WTC11 (cell line): ENCODE measurements around the gene CPLX3. TPM values are rescaled to one million over a fixed set of nuclear protein-coding genes. Genes with fewer than 3 reads are reported as not detected.

Experiments used
- ATAC-seq: fragments of 200-7000 bp; cut with Tn5 transposase; 2 replicates; pipeline ENCODE4 v1.10.0; 2021; ENCODE audit warnings: mild to moderate bottlenecking, moderate library complexity
- CTCF ChIA-PET: fragments of 300-600 bp; sonication (Branson Sonifier 250); formaldehyde crosslinking; loops from one replicate; lab custom pipeline; 2021; ENCODE audit warnings: antibody characterized with exemption; lab: Charles Lee
- POLR2A ChIA-PET: fragments of 350-600 bp; sonication (Branson Sonifier 250); formaldehyde crosslinking; loops from one replicate; lab custom pipeline; 2021; ENCODE audit warnings: antibody characterized with exemption; lab: Charles Lee
- DNase-seq: peaks from one replicate; pipeline ENCODE4 v3.0.0; 2021; ENCODE audit warnings: low spot score
- H3K27ac Mint-ChIP-seq: 2 replicates; pipeline ENCODE4 v1.8.0; 2021; ENCODE audit warnings: mixed read lengths
- H3K27me3 Mint-ChIP-seq: 2 replicates; pipeline ENCODE4 v1.8.0; 2021; ENCODE audit warnings: low read depth, mild to moderate bottlenecking, moderate library complexity, mixed read lengths
- H3K36me3 Mint-ChIP-seq: 2 replicates; pipeline ENCODE4 v1.8.0; 2021; ENCODE audit warnings: mixed read lengths
- H3K4me1 Mint-ChIP-seq: 2 replicates; pipeline ENCODE4 v1.8.0; 2022; ENCODE audit warnings: mixed read lengths
- H3K4me3 Mint-ChIP-seq: 2 replicates; pipeline ENCODE4 v1.8.0; 2021; ENCODE audit warnings: mild to moderate bottlenecking, moderate library complexity, mixed read lengths
- H3K9me3 Mint-ChIP-seq: 2 replicates; pipeline ENCODE4 v1.8.0; 2021; ENCODE audit warnings: mixed read lengths
- ARID4B ChIP-seq: sonication (generic); formaldehyde crosslinking; IDR thresholded peaks from 2 replicates; pipeline ENCODE4 v1.8.0; 2023; ENCODE audit warnings: missing genetic modification reagents, mild to moderate bottlenecking, borderline replicate concordance
- CREM ChIP-seq: sonication (generic); formaldehyde crosslinking; IDR thresholded peaks from 2 replicates; pipeline ENCODE4 v1.8.1; 2022; ENCODE audit warnings: mild to moderate bottlenecking, missing genetic modification reagents, moderate library complexity
- FOXJ3 ChIP-seq: sonication (generic); formaldehyde crosslinking; IDR thresholded peaks from 2 replicates; pipeline ENCODE4 v1.9.0; 2021; ENCODE audit warnings: missing genetic modification reagents, mild to moderate bottlenecking, borderline replicate concordance
- HMGXB4 ChIP-seq: sonication (generic); formaldehyde crosslinking; IDR thresholded peaks from 2 replicates; pipeline ENCODE4 v1.8.1; 2023; ENCODE audit warnings: mild to moderate bottlenecking, moderate library complexity, missing genetic modification reagents
- IRF2 ChIP-seq: sonication (generic); formaldehyde crosslinking; IDR thresholded peaks from 2 replicates; pipeline ENCODE4 v1.8.0; 2022; ENCODE audit warnings: low read depth, missing genetic modification reagents, borderline replicate concordance
- MAX ChIP-seq: sonication (generic); formaldehyde crosslinking; IDR thresholded peaks from 2 replicates; pipeline ENCODE4 v1.8.0; 2022; ENCODE audit warnings: mild to moderate bottlenecking, missing genetic modification reagents
- NFATC4 ChIP-seq: fragments of 250-450 bp; sonication (Bioruptor Pico); IDR thresholded peaks from 2 replicates; pipeline ENCODE4 v1.9.0; 2021; ENCODE audit warnings: mild to moderate bottlenecking
- NFYB ChIP-seq: sonication (generic); formaldehyde crosslinking; conservative IDR thresholded peaks from 2 replicates; pipeline ENCODE4 v1.8.0; 2022; ENCODE audit warnings: low read depth, missing genetic modification reagents
- NR1H2 ChIP-seq: sonication (generic); formaldehyde crosslinking; IDR thresholded peaks from 2 replicates; pipeline ENCODE4 v1.9.0; 2021; ENCODE audit warnings: mild to moderate bottlenecking, moderate library complexity, missing genetic modification reagents
- OVOL2 ChIP-seq: fragments of 250-450 bp; sonication (Bioruptor Pico); IDR thresholded peaks from 2 replicates; pipeline ENCODE4 v1.9.0; 2021; ENCODE audit warnings: mild to moderate bottlenecking, borderline replicate concordance
- SMAD3 ChIP-seq: sonication (generic); formaldehyde crosslinking; IDR thresholded peaks from 2 replicates; pipeline ENCODE4 v1.8.0; 2022; ENCODE audit warnings: missing genetic modification reagents, mild to moderate bottlenecking, borderline replicate concordance
- TP53 ChIP-seq: sonication (generic); formaldehyde crosslinking; IDR thresholded peaks from 2 replicates; pipeline ENCODE4 v1.8.1; 2023; ENCODE audit warnings: mild to moderate bottlenecking, missing genetic modification reagents
- ZNF219 ChIP-seq: sonication (generic); formaldehyde crosslinking; IDR thresholded peaks from 2 replicates; pipeline ENCODE4 v1.8.0; 2023; ENCODE audit warnings: missing genetic modification reagents, mild to moderate bottlenecking, borderline replicate concordance
- ZNF416 ChIP-seq: fragments of 250-450 bp; sonication (Bioruptor Pico); IDR thresholded peaks from 2 replicates; pipeline ENCODE4 v1.9.0; 2021; ENCODE audit warnings: mild to moderate bottlenecking, inconsistent platforms
- ZNF423 ChIP-seq: fragments of 250-450 bp; sonication (Bioruptor Pico); IDR thresholded peaks from 2 replicates; pipeline ENCODE4 v2.1.2; 2022; ENCODE audit warnings: mild to moderate bottlenecking, moderate library complexity
- ZNF512 ChIP-seq: sonication (generic); formaldehyde crosslinking; IDR thresholded peaks from 2 replicates; pipeline ENCODE4 v1.8.1; 2022; ENCODE audit warnings: missing genetic modification reagents, borderline replicate concordance
- total RNA-seq: library from RNA; stranded (reverse); gene quantifications from 3 replicates; pipeline ENCODE4 v1.2.3, GENCODE V29; 2021
- TF ChIP-seq, protein P1 (sequence below): fragments of 250-450 bp; sonication (Bioruptor Pico); IDR thresholded peaks from 2 replicates; pipeline ENCODE4 v1.9.0; 2021; ENCODE audit warnings: mild to moderate bottlenecking
- TF ChIP-seq, protein P2 (sequence below): sonication (generic); formaldehyde crosslinking; IDR thresholded peaks from 2 replicates; pipeline ENCODE4 v1.8.0; 2023; ENCODE audit warnings: mild to moderate bottlenecking, missing genetic modification reagents
- TF ChIP-seq, protein P3 (sequence below): sonication (generic); formaldehyde crosslinking; conservative IDR thresholded peaks from 2 replicates; pipeline ENCODE4 v1.8.1; 2022; ENCODE audit warnings: mild to moderate bottlenecking, missing genetic modification reagents

The CPLX3 gene
- total RNA-seq, 1 experiment from 2014 or later: 0.09 TPM

GRCh38 chr15:74825866-74826265 lies 561 bp upstream of the CPLX3 start (continued):
- TF ChIP-seq ZNF512 (CRISPR knock-in tag) (no peak), CREM (CRISPR knock-in tag) (no peak)
- TF ChIP-seq, protein P1, sequence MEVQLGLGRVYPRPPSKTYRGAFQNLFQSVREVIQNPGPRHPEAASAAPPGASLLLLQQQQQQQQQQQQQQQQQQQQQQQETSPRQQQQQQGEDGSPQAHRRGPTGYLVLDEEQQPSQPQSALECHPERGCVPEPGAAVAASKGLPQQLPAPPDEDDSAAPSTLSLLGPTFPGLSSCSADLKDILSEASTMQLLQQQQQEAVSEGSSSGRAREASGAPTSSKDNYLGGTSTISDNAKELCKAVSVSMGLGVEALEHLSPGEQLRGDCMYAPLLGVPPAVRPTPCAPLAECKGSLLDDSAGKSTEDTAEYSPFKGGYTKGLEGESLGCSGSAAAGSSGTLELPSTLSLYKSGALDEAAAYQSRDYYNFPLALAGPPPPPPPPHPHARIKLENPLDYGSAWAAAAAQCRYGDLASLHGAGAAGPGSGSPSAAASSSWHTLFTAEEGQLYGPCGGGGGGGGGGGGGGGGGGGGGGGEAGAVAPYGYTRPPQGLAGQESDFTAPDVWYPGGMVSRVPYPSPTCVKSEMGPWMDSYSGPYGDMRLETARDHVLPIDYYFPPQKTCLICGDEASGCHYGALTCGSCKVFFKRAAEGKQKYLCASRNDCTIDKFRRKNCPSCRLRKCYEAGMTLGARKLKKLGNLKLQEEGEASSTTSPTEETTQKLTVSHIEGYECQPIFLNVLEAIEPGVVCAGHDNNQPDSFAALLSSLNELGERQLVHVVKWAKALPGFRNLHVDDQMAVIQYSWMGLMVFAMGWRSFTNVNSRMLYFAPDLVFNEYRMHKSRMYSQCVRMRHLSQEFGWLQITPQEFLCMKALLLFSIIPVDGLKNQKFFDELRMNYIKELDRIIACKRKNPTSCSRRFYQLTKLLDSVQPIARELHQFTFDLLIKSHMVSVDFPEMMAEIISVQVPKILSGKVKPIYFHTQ: no peak

- DNase-seq (peak; percentile 51), ATAC-seq (peak; percentile 12)
- TF ChIP-seq, protein P2, sequence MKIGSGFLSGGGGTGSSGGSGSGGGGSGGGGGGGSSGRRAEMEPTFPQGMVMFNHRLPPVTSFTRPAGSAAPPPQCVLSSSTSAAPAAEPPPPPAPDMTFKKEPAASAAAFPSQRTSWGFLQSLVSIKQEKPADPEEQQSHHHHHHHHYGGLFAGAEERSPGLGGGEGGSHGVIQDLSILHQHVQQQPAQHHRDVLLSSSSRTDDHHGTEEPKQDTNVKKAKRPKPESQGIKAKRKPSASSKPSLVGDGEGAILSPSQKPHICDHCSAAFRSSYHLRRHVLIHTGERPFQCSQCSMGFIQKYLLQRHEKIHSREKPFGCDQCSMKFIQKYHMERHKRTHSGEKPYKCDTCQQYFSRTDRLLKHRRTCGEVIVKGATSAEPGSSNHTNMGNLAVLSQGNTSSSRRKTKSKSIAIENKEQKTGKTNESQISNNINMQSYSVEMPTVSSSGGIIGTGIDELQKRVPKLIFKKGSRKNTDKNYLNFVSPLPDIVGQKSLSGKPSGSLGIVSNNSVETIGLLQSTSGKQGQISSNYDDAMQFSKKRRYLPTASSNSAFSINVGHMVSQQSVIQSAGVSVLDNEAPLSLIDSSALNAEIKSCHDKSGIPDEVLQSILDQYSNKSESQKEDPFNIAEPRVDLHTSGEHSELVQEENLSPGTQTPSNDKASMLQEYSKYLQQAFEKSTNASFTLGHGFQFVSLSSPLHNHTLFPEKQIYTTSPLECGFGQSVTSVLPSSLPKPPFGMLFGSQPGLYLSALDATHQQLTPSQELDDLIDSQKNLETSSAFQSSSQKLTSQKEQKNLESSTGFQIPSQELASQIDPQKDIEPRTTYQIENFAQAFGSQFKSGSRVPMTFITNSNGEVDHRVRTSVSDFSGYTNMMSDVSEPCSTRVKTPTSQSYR (CRISPR knock-in tag): 0 out of 2 replicates have a peak, but pooled peaks have one; percentile 9
- no peak for TF ChIP-seq ZNF423
- Mint-ChIP-seq H3K27me3 (peaks cover 57% of the 10 kb centered on the region), H3K4me3 (peak overlapping the region; percentile 47; the same call in 1 of the 2 replicates), H3K36me3 (no peaks in the 10 kb centered on the region), H3K27ac (no peak overlapping the region), H3K9me3 (no peaks in the 10 kb centered on the region), H3K4me1 (peaks cover 7% of the 10 kb centered on the region)
- ChIA-PET CTCF (interaction anchor here (0.6 to 5.2 kb wide), 19 partner anchors 10 to 452 kb away, joined by 3 to 26 read pairs (median 6); partner anchors contain the start of genes FAM219B, RPP25, SCAMP5 and ULK3), POLR2A (interaction anchor here (0.5 to 1.1 kb wide), 2 partner anchors 16 to 67 kb away, joined by 3 to 5 read pairs; no protein-coding TSS in a partner anchor)
Observed at GRCh38 chr15:74826921-74827320, 494 bp downstream of the CPLX3 start.

GRCh38 chr15:74827614-74828013 lies 1.2 kb downstream of the CPLX3 start:
- peaks cover 57% of the 10 kb centered on the region for H3K27me3 Mint-ChIP-seq
- DNase-seq (no peak), ATAC-seq (no peak)
- H3K27ac Mint-ChIP-seq: no peak overlapping the region
- H3K9me3 Mint-ChIP-seq: no peaks in the 10 kb centered on the region
- POLR2A ChIA-PET: interaction anchor here (0.6 kb wide), 1 partner anchor 18 kb away, joined by 8 read pairs; no protein-coding TSS in a partner anchor
- no peaks in the 10 kb centered on the region for H3K36me3 Mint-ChIP-seq
- no peak overlapping the region for H3K4me3 Mint-ChIP-seq
- H3K4me1 Mint-ChIP-seq: peaks cover 7% of the 10 kb centered on the region
- CTCF ChIA-PET: interaction anchor here (0.6 to 5.2 kb wide), 14 partner anchors 14 to 624 kb away, joined by 3 to 26 read pairs (median 6); partner anchors contain the start of genes FAM219B, SCAMP5 and ULK3
- no peak for TF ChIP-seq NFYB (CRISPR knock-in tag)
- TF ChIP-seq FOXJ3 (CRISPR knock-in tag): no peak
- TF ChIP-seq SMAD3 (CRISPR knock-in tag): no peak
- no peak for TF ChIP-seq HMGXB4 (CRISPR knock-in tag)
- no peak for TF ChIP-seq ARID4B
- TF ChIP-seq ZNF416: no peak
- no peak for TF ChIP-seq ZNF219 (CRISPR knock-in tag)
- no peak for TF ChIP-seq OVOL2 (CRISPR knock-in tag)
- no peak for TF ChIP-seq MAX
- TF ChIP-seq IRF2 (CRISPR knock-in tag): no peak
- TF ChIP-seq TP53 (CRISPR knock-in tag): no peak
- TF ChIP-seq NFATC4 (CRISPR knock-in tag): no peak
- TF ChIP-seq NR1H2 (CRISPR knock-in tag): no peak
- TF ChIP-seq, protein P3, sequence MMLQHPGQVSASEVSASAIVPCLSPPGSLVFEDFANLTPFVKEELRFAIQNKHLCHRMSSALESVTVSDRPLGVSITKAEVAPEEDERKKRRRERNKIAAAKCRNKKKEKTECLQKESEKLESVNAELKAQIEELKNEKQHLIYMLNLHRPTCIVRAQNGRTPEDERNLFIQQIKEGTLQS (CRISPR knock-in tag): no peak
